ENCODE results near the gene OR13C9.

- TF ChIP-seq CTCF (IDR thresholded peaks at IDR 0.05; ENCODE audit: low read depth, low read length) (no peak), POLR2A (IDR thresholded peaks at IDR 0.05; ENCODE audit: extremely low read depth, insufficient read length) (no peak), MYC (IDR thresholded peaks at IDR 0.05; ENCODE audit: low read depth, low read length) (no peak)
Observed at GRCh38 chr9:104611213-104611612, 6.8 kb downstream of the OR13C9 start.

Measured in NB4 (cell line).